ENCODE measurements around the gene ZNF316. TPM values are rescaled to one million over a fixed set of nuclear protein-coding genes. Genes with fewer than 3 reads are reported as not detected.

The ZNF316 gene
- total RNA-seq, 1 experiment from 2014 or later, result 22.2 TPM

GRCh38 chr7:6588566-6588965 is 48.6 kb upstream of the ZNF316 start:
- WGBS (ENCODE audit: extremely low coverage, insufficient read length, low lambda C conversion rate), result no CpG with 5 or more reads among the region's 9 CpGs
- H3K27ac Mint-ChIP-seq, result peak overlapping the region in 1 of 3 experiments; percentile 75; a peak in 2 of 7 replicates
- H3K79me1 ChIP-seq (ENCODE audit: insufficient read depth, low read depth, low read length, poor library complexity, severe bottlenecking), result no peaks in the 10 kb centered on the region

More at GRCh38 chr7:6588566-6588965, 48.6 kb upstream of the ZNF316 start:
- H3K36me3 Mint-ChIP-seq (ENCODE audit: insufficient read depth in 1 of 3, low read depth in 3 of 3), result peaks cover 24 to 73% (median 62%) of the 10 kb centered on the region in 3 experiments
- H3K4me3 Mint-ChIP-seq, result peak overlapping the region; percentile 5 to 62; a peak in 2 of 5 replicates
- Histone ChIP-seq H3T11ph (ENCODE audit: low read length) (no peak overlapping the region), H3K23me2 (ENCODE audit: insufficient read length, low read depth, low read length, poor library complexity, severe bottlenecking) (peaks cover 6% of the 10 kb centered on the region), H3K4ac (ENCODE audit: low read depth, low read length) (no peak overlapping the region), H3K4me1 (ENCODE audit: insufficient read depth, low read length) (no peaks in the 10 kb centered on the region), H4K91ac (ENCODE audit: insufficient read length, low read depth, low read length) (no peak overlapping the region), H3K56ac (ENCODE audit: insufficient read length, low read depth, low read length) (no peak overlapping the region), H2BK5ac (ENCODE audit: insufficient read length, low read length) (no peak overlapping the region), H2AFZ (ENCODE audit: low read length) (no peak overlapping the region), H3K27me3 (ENCODE audit: insufficient read depth, low read length) (no peaks in the 10 kb centered on the region), H2BK12ac (ENCODE audit: insufficient read length, low read depth, low read length) (no peak overlapping the region), H3K9me3 (ENCODE audit: control insufficient read depth, low read depth, low read length) (no peaks in the 10 kb centered on the region), H3K79me2 (ENCODE audit: insufficient read depth, low read length) (no peaks in the 10 kb centered on the region), H3K14ac (ENCODE audit: insufficient read depth, low read length) (no peak overlapping the region), H2BK15ac (ENCODE audit: low read depth, low read length) (no peak overlapping the region), H4K20me1 (ENCODE audit: control insufficient read depth, insufficient read depth, insufficient read length) (no peaks in the 10 kb centered on the region), H3K9ac (ENCODE audit: extremely low read depth, insufficient read length, low read length) (no peak overlapping the region), H3K18ac (ENCODE audit: insufficient read length, low read depth, low read length) (no peak overlapping the region), H3K27ac (ENCODE audit: insufficient read length, low read depth, low read length) (no peak overlapping the region), H2BK20ac (ENCODE audit: low read depth, low read length, poor library complexity, severe bottlenecking) (no peak overlapping the region), H4K5ac (ENCODE audit: insufficient read length, low read depth, low read length) (no peak overlapping the region), H2BK120ac (ENCODE audit: low read depth, low read length, poor library complexity, severe bottlenecking) (no peak overlapping the region), H3K4me2 (ENCODE audit: insufficient read depth, insufficient read length, low read length) (no peak overlapping the region), H4K8ac (replicated peaks; ENCODE audit: insufficient read length, low read depth, low read length) (no peak overlapping the region), H3K23ac (ENCODE audit: insufficient read length, low read depth, low read length) (no peak overlapping the region), H2AK5ac (ENCODE audit: insufficient read length, low read length) (no peak overlapping the region)
- no peaks in the 10 kb centered on the region for H3K9me3 Mint-ChIP-seq
- DNase-seq, result no peak
- peaks cover 9 to 10% of the 10 kb centered on the region in 2 experiments for H3K4me1 Mint-ChIP-seq
- no peaks in the 10 kb centered on the region for H3K27me3 Mint-ChIP-seq (ENCODE audit: low read depth)
- TF ChIP-seq, protein P1, sequence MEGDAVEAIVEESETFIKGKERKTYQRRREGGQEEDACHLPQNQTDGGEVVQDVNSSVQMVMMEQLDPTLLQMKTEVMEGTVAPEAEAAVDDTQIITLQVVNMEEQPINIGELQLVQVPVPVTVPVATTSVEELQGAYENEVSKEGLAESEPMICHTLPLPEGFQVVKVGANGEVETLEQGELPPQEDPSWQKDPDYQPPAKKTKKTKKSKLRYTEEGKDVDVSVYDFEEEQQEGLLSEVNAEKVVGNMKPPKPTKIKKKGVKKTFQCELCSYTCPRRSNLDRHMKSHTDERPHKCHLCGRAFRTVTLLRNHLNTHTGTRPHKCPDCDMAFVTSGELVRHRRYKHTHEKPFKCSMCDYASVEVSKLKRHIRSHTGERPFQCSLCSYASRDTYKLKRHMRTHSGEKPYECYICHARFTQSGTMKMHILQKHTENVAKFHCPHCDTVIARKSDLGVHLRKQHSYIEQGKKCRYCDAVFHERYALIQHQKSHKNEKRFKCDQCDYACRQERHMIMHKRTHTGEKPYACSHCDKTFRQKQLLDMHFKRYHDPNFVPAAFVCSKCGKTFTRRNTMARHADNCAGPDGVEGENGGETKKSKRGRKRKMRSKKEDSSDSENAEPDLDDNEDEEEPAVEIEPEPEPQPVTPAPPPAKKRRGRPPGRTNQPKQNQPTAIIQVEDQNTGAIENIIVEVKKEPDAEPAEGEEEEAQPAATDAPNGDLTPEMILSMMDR (conservative IDR thresholded peaks at IDR 0.05), result no peak
